Tibial artery (tissue), 4 donors: Measurements from ENCODE around the gene CFAP65.

ENCODE experiments used
- DNase-seq, 2 donors: peaks; one replicate each; pipeline ENCODE4 v3.0.0-alpha.2; 2019
- H3K27ac ChIP-seq, 2 donors: fragments of 200-600 bp; sonication (generic) in 1 of 2; 1 replicate in 1 of 2; 2 replicates in 1 of 2; pipeline ENCODE4 v1.5.1; 2018 to 2019; ENCODE audit warnings: mild to moderate bottlenecking in 1 of 2
- H3K27me3 ChIP-seq, 2 donors: fragments of 200-600 bp; sonication (generic) in 1 of 2; one replicate each; pipeline versions ENCODE4 v1.5.1 to v1.6.0; 2016 to 2019
- H3K36me3 ChIP-seq, 3 donors: fragments of 200-600 bp; sonication (generic) in 2 of 3; one replicate each; pipeline ENCODE4 v1.5.1; 2016 to 2019; ENCODE audit warnings: mild to moderate bottlenecking in 2 of 3
- H3K4me1 ChIP-seq, 4 donors: fragments of 200-600 bp; sonication (generic) in 2 of 4; 1 replicate in 3 of 4; 2 replicates in 1 of 4; pipeline ENCODE4 v1.5.1; 2016 to 2019
- H3K4me3 ChIP-seq, 2 donors: fragments of 200-600 bp; sonication (generic) in 1 of 2; 1 replicate in 1 of 2; 2 replicates in 1 of 2; pipeline ENCODE4 v1.5.1; 2018 to 2019; ENCODE audit warnings: mild to moderate bottlenecking in 2 of 2
- H3K9me3 ChIP-seq, 3 donors: fragments of 200-600 bp; sonication (generic) in 1 of 3; one replicate each; pipeline ENCODE4 v1.5.1; 2016 to 2019
- intact Hi-C: fragments of 100-400 bp; cut with DNase I; formaldehyde crosslinking; loops from one replicate; pipeline ENCODE4 v1.15.0; 2023; ENCODE audit warnings: low total_unique reads
- TF ChIP-seq, protein P1 (sequence below), 2 experiments: fragments of 200-600 bp in 1 of 2; fragments of 450-650 bp in 1 of 2; IDR thresholded peaks; one replicate each; pipeline ENCODE4 v1.5.1; 2017 to 2019; ENCODE audit warnings: antibody characterized with exemption in 2 of 2, mild to moderate bottlenecking in 1 of 2, moderate library complexity in 1 of 2

CFAP65 gene

DNA sequence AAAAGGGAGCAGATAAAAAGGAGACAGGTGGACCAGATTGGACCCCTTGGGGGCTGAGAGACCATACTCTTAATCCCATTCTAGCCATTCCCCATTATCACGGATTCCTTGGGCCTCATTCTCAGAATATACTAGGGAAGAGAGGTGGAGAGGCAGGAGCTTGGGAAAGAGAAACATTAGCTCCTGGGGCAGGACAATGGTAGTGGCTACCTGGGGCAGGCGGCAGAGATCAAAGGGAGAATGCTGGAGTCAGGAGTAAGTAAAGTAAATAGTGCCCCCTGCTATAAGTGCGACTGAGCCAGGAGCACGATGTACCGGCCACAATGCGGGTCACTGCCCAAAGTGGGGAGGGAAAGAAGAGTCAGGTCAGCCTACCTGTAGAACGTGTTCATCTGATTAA is 39.8 kb upstream of the CFAP65 start:
- no peaks in the 10 kb centered on the region for H3K9me3 ChIP-seq
- H3K4me3 ChIP-seq: no peak overlapping the region
- H3K36me3 ChIP-seq: peaks cover 17 to 21% (median 20%) of the 10 kb centered on the region in 3 donors
- H3K27ac ChIP-seq: no peak overlapping the region
- TF ChIP-seq, protein P1, sequence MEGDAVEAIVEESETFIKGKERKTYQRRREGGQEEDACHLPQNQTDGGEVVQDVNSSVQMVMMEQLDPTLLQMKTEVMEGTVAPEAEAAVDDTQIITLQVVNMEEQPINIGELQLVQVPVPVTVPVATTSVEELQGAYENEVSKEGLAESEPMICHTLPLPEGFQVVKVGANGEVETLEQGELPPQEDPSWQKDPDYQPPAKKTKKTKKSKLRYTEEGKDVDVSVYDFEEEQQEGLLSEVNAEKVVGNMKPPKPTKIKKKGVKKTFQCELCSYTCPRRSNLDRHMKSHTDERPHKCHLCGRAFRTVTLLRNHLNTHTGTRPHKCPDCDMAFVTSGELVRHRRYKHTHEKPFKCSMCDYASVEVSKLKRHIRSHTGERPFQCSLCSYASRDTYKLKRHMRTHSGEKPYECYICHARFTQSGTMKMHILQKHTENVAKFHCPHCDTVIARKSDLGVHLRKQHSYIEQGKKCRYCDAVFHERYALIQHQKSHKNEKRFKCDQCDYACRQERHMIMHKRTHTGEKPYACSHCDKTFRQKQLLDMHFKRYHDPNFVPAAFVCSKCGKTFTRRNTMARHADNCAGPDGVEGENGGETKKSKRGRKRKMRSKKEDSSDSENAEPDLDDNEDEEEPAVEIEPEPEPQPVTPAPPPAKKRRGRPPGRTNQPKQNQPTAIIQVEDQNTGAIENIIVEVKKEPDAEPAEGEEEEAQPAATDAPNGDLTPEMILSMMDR (IDR thresholded peaks at IDR 0.05): no peak
- H3K27me3 ChIP-seq: no peaks in the 10 kb centered on the region
- no peaks in the 10 kb centered on the region for H3K4me1 ChIP-seq
- no peak for DNase-seq
- intact Hi-C loops: no loop called here

DNA sequence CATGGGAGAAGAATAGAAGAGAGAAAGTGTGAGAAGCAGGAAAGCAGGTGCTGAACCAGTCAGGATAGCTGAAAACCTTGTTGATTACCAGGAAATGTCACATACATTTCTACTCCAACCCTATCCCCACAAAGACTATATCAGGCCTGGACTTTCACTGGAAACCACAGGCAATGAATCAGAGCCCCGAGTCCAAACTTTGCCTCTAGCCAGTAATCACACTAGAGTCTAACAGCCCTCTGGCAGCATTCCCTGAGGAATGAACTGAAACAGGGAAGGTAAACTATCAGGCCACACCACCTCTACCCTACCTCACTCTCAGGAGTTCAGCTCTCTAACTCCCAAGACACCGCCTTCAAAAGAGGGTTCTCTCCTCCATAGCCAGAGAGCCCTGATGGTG is 38.1 kb upstream of the CFAP65 start:
- Histone ChIP-seq H3K36me3 (peaks cover 33 to 38% (median 35%) of the 10 kb centered on the region in 3 donors), H3K27ac (no peak overlapping the region), H3K9me3 (no peaks in the 10 kb centered on the region), H3K27me3 (no peaks in the 10 kb centered on the region), H3K4me1 (no peaks in the 10 kb centered on the region), H3K4me3 (no peak overlapping the region)
- TF ChIP-seq, protein P1 (IDR thresholded peaks at IDR 0.05): no peak
- intact Hi-C loops: loop anchor here (5.0 kb wide), 1 partner anchor 33 kb away; no protein-coding TSS in a partner anchor
- DNase-seq: no peak

DNA sequence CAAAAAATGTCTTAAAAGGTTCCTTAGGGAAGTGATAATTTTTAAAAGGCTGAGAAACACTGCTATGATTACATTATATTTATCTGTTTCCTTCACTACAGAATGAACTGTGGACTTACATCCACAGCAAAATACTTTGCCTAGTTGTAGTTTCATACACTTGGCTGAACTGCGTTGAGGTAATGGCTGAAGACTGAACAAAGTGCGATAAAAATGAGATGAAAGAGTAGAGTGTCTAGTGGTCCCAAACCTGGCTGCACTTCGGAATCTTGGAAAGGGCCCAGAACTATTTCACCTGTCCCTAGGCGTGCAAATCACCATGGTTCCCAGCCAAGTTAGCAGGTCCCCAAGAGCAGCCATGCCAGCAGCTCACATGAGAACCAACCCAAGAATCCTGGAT is 37.6 kb upstream of the CFAP65 start:
- Histone ChIP-seq H3K4me1 (no peaks in the 10 kb centered on the region), H3K9me3 (no peaks in the 10 kb centered on the region), H3K27ac (no peak overlapping the region), H3K27me3 (no peaks in the 10 kb centered on the region), H3K36me3 (peaks cover 37 to 42% (median 38%) of the 10 kb centered on the region in 3 donors), H3K4me3 (no peak overlapping the region)
- TF ChIP-seq, protein P1 (IDR thresholded peaks at IDR 0.05): no peak
- DNase-seq: no peak
- intact Hi-C loops: loop anchor here (5.0 kb wide), 1 partner anchor 33 kb away; no protein-coding TSS in a partner anchor

DNA sequence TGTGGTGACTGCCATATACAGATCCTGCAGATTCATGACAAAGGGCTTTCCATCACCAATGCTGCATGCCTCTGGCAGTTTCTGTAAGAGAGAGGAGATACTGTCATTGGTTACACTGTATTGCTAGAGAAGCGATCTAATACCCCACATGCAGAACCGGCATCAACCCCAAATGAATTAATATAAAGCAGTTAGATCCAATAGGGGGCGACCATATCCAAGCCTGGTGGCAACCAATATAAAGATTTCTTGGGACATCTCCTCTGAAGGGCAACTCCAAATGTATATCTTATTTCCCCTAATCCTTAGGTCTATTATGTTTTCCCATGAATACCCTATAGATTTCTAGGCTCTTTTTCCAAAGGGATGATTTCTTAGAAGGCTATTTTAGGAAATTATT is 36.8 kb upstream of the CFAP65 start:
- no peak overlapping the region for H3K27ac ChIP-seq
- TF ChIP-seq, protein P1 (IDR thresholded peaks at IDR 0.05): no peak
- no peak for DNase-seq
- H3K27me3 ChIP-seq: no peaks in the 10 kb centered on the region
- H3K36me3 ChIP-seq: peaks cover 37 to 42% (median 40%) of the 10 kb centered on the region in 3 donors
- H3K4me1 ChIP-seq: no peaks in the 10 kb centered on the region
- no peaks in the 10 kb centered on the region for H3K9me3 ChIP-seq
- no peak overlapping the region for H3K4me3 ChIP-seq
- intact Hi-C loops: loop anchor here (5.0 kb wide), 1 partner anchor 34 kb away; no protein-coding TSS in a partner anchor

DNA sequence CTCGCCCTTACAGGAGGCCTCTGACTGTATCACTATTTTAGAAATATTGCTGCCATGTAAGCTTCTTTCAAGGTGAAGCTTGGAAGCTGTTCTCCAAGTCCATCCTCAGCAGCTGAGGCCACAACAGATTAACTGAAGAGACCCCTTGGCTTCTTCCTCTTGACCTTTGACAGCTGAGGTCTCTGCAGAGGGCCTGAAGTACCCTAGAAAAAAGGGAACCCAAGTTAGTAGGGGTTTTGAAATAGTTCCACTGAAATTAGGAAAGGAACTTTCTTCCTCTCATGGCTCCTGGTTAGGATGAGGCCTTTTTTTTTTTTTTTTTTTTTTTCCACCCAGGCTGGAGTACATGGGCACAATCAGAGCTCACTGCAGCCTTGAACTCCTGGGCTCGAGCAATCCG is 34.9 kb upstream of the CFAP65 start:
- DNase-seq: no peak
- intact Hi-C loops: loop anchor here (5.0 kb wide), 1 partner anchor 36 kb away; no protein-coding TSS in a partner anchor
- TF ChIP-seq, protein P1 (IDR thresholded peaks at IDR 0.05): no peak
- Histone ChIP-seq H3K27me3 (no peaks in the 10 kb centered on the region), H3K27ac (no peak overlapping the region), H3K4me1 (no peaks in the 10 kb centered on the region), H3K36me3 (peaks cover 37 to 43% (median 40%) of the 10 kb centered on the region in 3 donors), H3K9me3 (no peaks in the 10 kb centered on the region), H3K4me3 (no peak overlapping the region)
